HepG2 (cell line): ENCODE measurements around the gene ATP5PB.

ENCODE experiments used
- EED ChIP-seq: sonication (generic); formaldehyde crosslinking; IDR thresholded peaks from 2 replicates; pipeline ENCODE4 v1.5.0; 2020; ENCODE audit warnings: mild to moderate bottlenecking, missing genetic modification reagents
- JDP2 ChIP-seq: sonication (generic); formaldehyde crosslinking; IDR thresholded peaks from 2 replicates; pipeline ENCODE4 v1.8.1; 2022; ENCODE audit warnings: missing genetic modification reagents, borderline replicate concordance

DNA sequence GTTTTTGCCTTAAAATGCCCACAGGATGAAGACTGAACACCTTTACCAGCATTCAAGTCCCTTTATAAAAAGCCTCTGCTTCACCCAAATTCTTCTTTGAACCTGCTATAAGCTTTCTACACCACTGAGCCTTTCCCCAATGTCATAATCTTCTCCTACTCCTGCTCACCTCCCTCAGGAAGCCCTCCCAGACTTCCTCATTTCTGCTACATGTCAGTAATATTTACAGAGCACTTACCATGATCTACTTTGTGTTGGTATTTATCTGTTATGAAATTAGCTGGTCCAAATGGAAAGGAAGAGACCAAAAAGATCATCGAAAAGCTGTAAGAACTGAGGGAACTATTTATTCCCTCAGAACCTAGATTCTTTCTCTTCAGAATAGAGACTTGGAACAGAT is 30.2 kb upstream of the ATP5PB start:
- TF ChIP-seq JDP2 (CRISPR knock-in tag) (no peak), EED (CRISPR knock-in tag) (no peak)
